ENCODE results near the gene SLC25A13. TPM values are rescaled to one million over a fixed set of nuclear protein-coding genes. Genes with fewer than 3 reads are reported as not detected.

SLC25A13 gene
- total RNA-seq, 1 donor from 2014 or later: 21.0 TPM

GRCh38 chr7:96202102-96202501, 119.8 kb downstream of the SLC25A13 start:
- Mint-ChIP-seq H3K27me3 (ENCODE audit: insufficient read depth) (no peaks in the 10 kb centered on the region), H3K9me3 (no peaks in the 10 kb centered on the region), H3K4me1 (ENCODE audit: low read depth) (peaks cover 6% of the 10 kb centered on the region), H3K36me3 (ENCODE audit: low read depth) (peaks cover 2% of the 10 kb centered on the region), H3K27ac (no peak overlapping the region), H3K4me3 (no peak overlapping the region)
- intact Hi-C loops (cut with micrococcal nuclease): no loop called here
- no peak for DNase-seq (ENCODE audit: low spot score)

GRCh38 chr7:96200740-96201139, 121.2 kb downstream of the SLC25A13 start:
- intact Hi-C loops (cut with micrococcal nuclease): no loop called here
- H3K9me3 Mint-ChIP-seq: no peaks in the 10 kb centered on the region
- H3K4me1 Mint-ChIP-seq (ENCODE audit: low read depth): peaks cover 6% of the 10 kb centered on the region
- no peak overlapping the region for H3K27ac Mint-ChIP-seq
- DNase-seq (ENCODE audit: low spot score): no peak
- H3K27me3 Mint-ChIP-seq (ENCODE audit: insufficient read depth): no peaks in the 10 kb centered on the region
- no peaks in the 10 kb centered on the region for H3K36me3 Mint-ChIP-seq (ENCODE audit: low read depth)
- H3K4me3 Mint-ChIP-seq: no peak overlapping the region

- no peaks in the 10 kb centered on the region for H3K9me3 Mint-ChIP-seq
- H3K4me3 Mint-ChIP-seq: no peak overlapping the region
- peaks cover 3% of the 10 kb centered on the region for H3K36me3 Mint-ChIP-seq (ENCODE audit: low read depth)
- H3K27me3 Mint-ChIP-seq (ENCODE audit: insufficient read depth): no peaks in the 10 kb centered on the region
- H3K4me1 Mint-ChIP-seq (ENCODE audit: low read depth): peaks cover 6% of the 10 kb centered on the region
- intact Hi-C loops (cut with micrococcal nuclease): no loop called here
- no peak for DNase-seq (ENCODE audit: low spot score)
- no peak overlapping the region for H3K27ac Mint-ChIP-seq
Measured at GRCh38 chr7:96199421-96199820, 122.5 kb downstream of the SLC25A13 start.

GRCh38 chr7:96198047-96198636, 123.8 kb downstream of the SLC25A13 start:
- no peaks in the 10 kb centered on the region for H3K9me3 Mint-ChIP-seq
- no peak overlapping the region for H3K4me3 Mint-ChIP-seq

GRCh38 chr7:96196676-96197075, 125.2 kb downstream of the SLC25A13 start:
- Mint-ChIP-seq H3K36me3 (ENCODE audit: low read depth) (peaks cover 5% of the 10 kb centered on the region), H3K4me1 (ENCODE audit: low read depth) (peaks cover 6% of the 10 kb centered on the region), H3K4me3 (no peak overlapping the region), H3K9me3 (no peaks in the 10 kb centered on the region), H3K27me3 (ENCODE audit: insufficient read depth) (no peaks in the 10 kb centered on the region), H3K27ac (no peak overlapping the region)
- intact Hi-C loops (cut with micrococcal nuclease): no loop called here
- DNase-seq (ENCODE audit: low spot score): no peak

More at GRCh38 chr7:96198047-96198636, 123.8 kb downstream of the SLC25A13 start:
- intact Hi-C loops (cut with micrococcal nuclease): no loop called here
- H3K27ac Mint-ChIP-seq: no peak overlapping the region
- H3K36me3 Mint-ChIP-seq (ENCODE audit: low read depth): peaks cover 3% of the 10 kb centered on the region
- DNase-seq (ENCODE audit: low spot score): no peak
- peaks cover 6% of the 10 kb centered on the region for H3K4me1 Mint-ChIP-seq (ENCODE audit: low read depth)
- H3K27me3 Mint-ChIP-seq (ENCODE audit: insufficient read depth): no peaks in the 10 kb centered on the region

GRCh38 chr7:96189129-96189820, 132.6 kb downstream of the SLC25A13 start:
- no peak overlapping the region for H3K4me3 Mint-ChIP-seq
- intact Hi-C loops (cut with micrococcal nuclease): no loop called here
- H3K36me3 Mint-ChIP-seq (ENCODE audit: low read depth): peaks cover 9% of the 10 kb centered on the region
- no peaks in the 10 kb centered on the region for H3K4me1 Mint-ChIP-seq (ENCODE audit: low read depth)
- no peak for DNase-seq (ENCODE audit: low spot score)
- H3K27me3 Mint-ChIP-seq (ENCODE audit: insufficient read depth): no peaks in the 10 kb centered on the region
- H3K9me3 Mint-ChIP-seq: no peaks in the 10 kb centered on the region
- H3K27ac Mint-ChIP-seq: no peak overlapping the region

- H3K4me3 Mint-ChIP-seq: no peak overlapping the region
- H3K9me3 Mint-ChIP-seq: no peaks in the 10 kb centered on the region
- H3K4me1 Mint-ChIP-seq (ENCODE audit: low read depth): no peaks in the 10 kb centered on the region
- intact Hi-C loops (cut with micrococcal nuclease): no loop called here
- no peak overlapping the region for H3K27ac Mint-ChIP-seq
- H3K27me3 Mint-ChIP-seq (ENCODE audit: insufficient read depth): no peaks in the 10 kb centered on the region
- H3K36me3 Mint-ChIP-seq (ENCODE audit: low read depth): peaks cover 9% of the 10 kb centered on the region
- DNase-seq (ENCODE audit: low spot score): no peak
Measured at GRCh38 chr7:96188591-96188991, 133.3 kb downstream of the SLC25A13 start.

- H3K9me3 Mint-ChIP-seq: no peaks in the 10 kb centered on the region
- H3K4me1 Mint-ChIP-seq (ENCODE audit: low read depth): no peaks in the 10 kb centered on the region
- H3K36me3 Mint-ChIP-seq (ENCODE audit: low read depth): peaks cover 9% of the 10 kb centered on the region
- H3K4me3 Mint-ChIP-seq: no peak overlapping the region
- DNase-seq (ENCODE audit: low spot score): no peak
- H3K27ac Mint-ChIP-seq: no peak overlapping the region
- intact Hi-C loops (cut with micrococcal nuclease): no loop called here
- H3K27me3 Mint-ChIP-seq (ENCODE audit: insufficient read depth): no peaks in the 10 kb centered on the region
Measured at GRCh38 chr7:96188174-96188581, 133.7 kb downstream of the SLC25A13 start.

- H3K4me1 Mint-ChIP-seq (ENCODE audit: low read depth): no peaks in the 10 kb centered on the region
- no peak for DNase-seq (ENCODE audit: low spot score)
- H3K27me3 Mint-ChIP-seq (ENCODE audit: insufficient read depth): no peaks in the 10 kb centered on the region
- peaks cover 11% of the 10 kb centered on the region for H3K36me3 Mint-ChIP-seq (ENCODE audit: low read depth)
- no peak overlapping the region for H3K4me3 Mint-ChIP-seq
- intact Hi-C loops (cut with micrococcal nuclease): no loop called here
- H3K27ac Mint-ChIP-seq: no peak overlapping the region
- H3K9me3 Mint-ChIP-seq: no peaks in the 10 kb centered on the region
Measured at GRCh38 chr7:96187735-96188134, 134.2 kb downstream of the SLC25A13 start.

- DNase-seq (ENCODE audit: low spot score): no peak
- no peaks in the 10 kb centered on the region for H3K4me1 Mint-ChIP-seq (ENCODE audit: low read depth)
- peaks cover 7% of the 10 kb centered on the region for H3K36me3 Mint-ChIP-seq (ENCODE audit: low read depth)
- no peaks in the 10 kb centered on the region for H3K27me3 Mint-ChIP-seq (ENCODE audit: insufficient read depth)
- no peaks in the 10 kb centered on the region for H3K9me3 Mint-ChIP-seq
- intact Hi-C loops (cut with micrococcal nuclease): no loop called here
- no peak overlapping the region for H3K4me3 Mint-ChIP-seq
- no peak overlapping the region for H3K27ac Mint-ChIP-seq
Measured at GRCh38 chr7:96184783-96185182, 137.1 kb downstream of the SLC25A13 start.

- DNase-seq (ENCODE audit: low spot score): no peak
- Mint-ChIP-seq H3K27ac (no peak overlapping the region), H3K9me3 (no peaks in the 10 kb centered on the region), H3K4me1 (ENCODE audit: low read depth) (no peaks in the 10 kb centered on the region), H3K4me3 (no peak overlapping the region), H3K27me3 (ENCODE audit: insufficient read depth) (no peaks in the 10 kb centered on the region), H3K36me3 (ENCODE audit: low read depth) (peaks cover 4% of the 10 kb centered on the region)
- intact Hi-C loops (cut with micrococcal nuclease): no loop called here
Measured at GRCh38 chr7:96183163-96183670, 138.7 kb downstream of the SLC25A13 start.

GRCh38 chr7:96182424-96183158, 139.3 kb downstream of the SLC25A13 start:
- Mint-ChIP-seq H3K27me3 (ENCODE audit: insufficient read depth) (no peaks in the 10 kb centered on the region), H3K4me3 (no peak overlapping the region), H3K4me1 (ENCODE audit: low read depth) (no peaks in the 10 kb centered on the region), H3K27ac (no peak overlapping the region), H3K9me3 (no peaks in the 10 kb centered on the region), H3K36me3 (ENCODE audit: low read depth) (peaks cover 2% of the 10 kb centered on the region)
- intact Hi-C loops (cut with micrococcal nuclease): no loop called here
- DNase-seq (ENCODE audit: low spot score): no peak

- Mint-ChIP-seq H3K27me3 (ENCODE audit: insufficient read depth) (no peaks in the 10 kb centered on the region), H3K9me3 (no peaks in the 10 kb centered on the region), H3K4me1 (ENCODE audit: low read depth) (no peaks in the 10 kb centered on the region), H3K36me3 (ENCODE audit: low read depth) (peaks cover 2% of the 10 kb centered on the region), H3K4me3 (no peak overlapping the region), H3K27ac (no peak overlapping the region)
- no peak for DNase-seq (ENCODE audit: low spot score)
- intact Hi-C loops (cut with micrococcal nuclease): no loop called here
Measured at GRCh38 chr7:96181174-96181573, 140.7 kb downstream of the SLC25A13 start.
